Ectodermal cell (in vitro differentiated cells): ENCODE data around the gene LGI1. TPM values are rescaled to one million over a fixed set of nuclear protein-coding genes. Genes with fewer than 3 reads are reported as not detected.

Experiments used
- H3K27ac ChIP-seq: 2 replicates; pipeline ENCODE4 v1.7.0; 2013; ENCODE audit warnings: mild to moderate bottlenecking, low read depth, low read length; ENCODE audit not compliant: insufficient read depth, poor library complexity, severe bottlenecking
- H3K27me3 ChIP-seq: 2 replicates; pipeline ENCODE4 v1.7.0; 2013; ENCODE audit warnings: mild to moderate bottlenecking, low read length; ENCODE audit not compliant: insufficient read depth, control insufficient read depth, poor library complexity, severe bottlenecking
- H3K36me3 ChIP-seq: one replicate; pipeline ENCODE4 v1.7.0; 2013; ENCODE audit warnings: low read length; ENCODE audit not compliant: control insufficient read depth, insufficient read depth
- H3K4me1 ChIP-seq: one replicate; pipeline ENCODE4 v1.7.0; 2013; ENCODE audit warnings: low read length; ENCODE audit not compliant: control insufficient read depth, insufficient read depth
- H3K4me3 ChIP-seq: 2 replicates; pipeline ENCODE4 v1.7.0; 2013; ENCODE audit warnings: low read depth, low read length, control low read depth; ENCODE audit not compliant: insufficient read depth
- H3K9me3 ChIP-seq: 2 replicates; pipeline ENCODE4 v1.7.0; 2013; ENCODE audit warnings: mild to moderate bottlenecking, low read length, moderate library complexity; ENCODE audit not compliant: control insufficient read depth
- WGBS, 2 experiments: methylation state at CpG; one replicate each; pipeline ENCODE4 v1.1.7; 2013; ENCODE audit warnings: missing lambda C conversion rate in 2 of 2; 5-methylcytosine and 5-hydroxymethylcytosine counted together
- polyA plus RNA-seq, 4 experiments: library from polyadenylated mRNA; stranded (reverse); fragments of 50-300 nt; gene quantifications; one replicate each; pipeline ENCODE4 v1.2.3, GENCODE V29; 2013

The LGI1 gene
- 74.0 TPM for polyA plus RNA-seq (2013, experiment 1 of 4)
- 59.9 TPM for polyA plus RNA-seq (2013, experiment 2 of 4)
- 55.0 TPM for polyA plus RNA-seq (2013, experiment 3 of 4)
- 53.5 TPM for polyA plus RNA-seq (2013, experiment 4 of 4)

GRCh38 chr10:93757801-93758507, at the start of gene LGI1:
LGI1 (plus strand) TSS chr10:93757936; CDS start chr10:93758145, 209 bp downstream.
- Histone ChIP-seq H3K9me3 (no peaks in the 10 kb centered on the region), H3K36me3 (no peaks in the 10 kb centered on the region), H3K27me3 (no peaks in the 10 kb centered on the region), H3K27ac (peak within 1 kb of the TSS; percentile 83), H3K4me1 (peaks cover 74% of the 10 kb centered on the region), H3K4me3 (peak within 1 kb of the TSS; percentile 52)
- 38 to 42% methylated on average over 16 of the region's 16 CpGs for WGBS, 2 experiments

DNA sequence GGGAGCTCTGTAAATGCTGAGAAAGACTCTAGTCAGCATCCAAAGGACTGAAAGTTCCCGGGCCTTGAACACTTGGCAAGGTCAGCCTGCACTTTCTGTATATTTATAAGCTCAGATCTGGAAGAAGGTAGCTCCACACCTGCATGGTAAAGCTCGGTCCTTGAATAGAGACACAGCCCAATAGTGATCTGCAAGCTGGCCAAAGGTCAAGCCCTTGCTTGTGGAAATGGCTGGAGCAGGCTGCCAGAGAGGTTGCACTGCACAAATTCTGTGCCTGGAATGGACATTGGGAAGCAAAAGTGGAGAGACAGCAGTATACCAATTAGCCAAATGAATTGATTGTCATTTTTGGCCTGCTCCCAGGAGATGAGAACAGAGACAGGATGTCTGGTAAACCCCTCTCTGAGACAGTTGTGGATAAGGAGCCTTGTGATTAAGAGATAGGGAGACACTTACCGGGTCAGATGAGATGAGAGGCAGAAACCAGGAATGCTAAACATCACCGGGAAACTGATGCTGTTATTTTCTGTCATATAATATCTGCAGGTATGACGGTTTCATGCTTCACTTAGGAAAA, 47.3 kb upstream of the LGI1 start:
- no peak overlapping the region for H3K27ac ChIP-seq
- H3K36me3 ChIP-seq = no peaks in the 10 kb centered on the region
- 91 to 96% methylated on average over 5 of the region's 5 CpGs for WGBS, 2 experiments

GRCh38 chr10:93711891-93712290, 45.8 kb upstream of the LGI1 start:
- no peak overlapping the region for H3K27ac ChIP-seq
- H3K4me3 ChIP-seq = no peak overlapping the region
- 78 to 79% methylated on average over 3 of the region's 3 CpGs for WGBS, 2 experiments
- no peaks in the 10 kb centered on the region for H3K9me3 ChIP-seq
- H3K4me1 ChIP-seq = no peaks in the 10 kb centered on the region
- no peaks in the 10 kb centered on the region for H3K27me3 ChIP-seq
- no peaks in the 10 kb centered on the region for H3K36me3 ChIP-seq

More for the DNA sequence above, 47.3 kb upstream of the LGI1 start:
- Histone ChIP-seq H3K27me3 (no peaks in the 10 kb centered on the region), H3K4me1 (no peaks in the 10 kb centered on the region), H3K4me3 (no peak overlapping the region), H3K9me3 (no peaks in the 10 kb centered on the region)

DNA sequence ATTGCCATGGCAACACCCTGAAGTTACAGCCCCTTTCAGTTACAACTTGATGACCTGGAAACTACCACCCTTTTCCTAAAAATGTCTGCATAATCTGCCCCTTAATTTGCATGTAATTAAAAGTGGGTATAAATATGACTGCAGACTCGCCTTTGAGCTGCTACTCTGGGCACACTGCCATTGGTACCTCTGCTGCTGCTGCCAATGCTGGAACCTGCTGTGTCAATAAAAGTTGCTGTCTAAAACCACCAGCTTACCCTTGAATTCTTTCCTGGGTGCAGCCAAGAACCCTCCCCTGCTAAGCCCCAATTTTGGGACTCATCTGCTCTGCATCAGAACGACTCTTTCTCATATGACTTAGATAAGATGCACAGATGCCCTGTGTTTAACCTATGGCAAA, 45.1 kb upstream of the LGI1 start:
- 90 to 93% methylated on average over 2 of the region's 2 CpGs for WGBS, 2 experiments
- H3K9me3 ChIP-seq = no peaks in the 10 kb centered on the region
- no peaks in the 10 kb centered on the region for H3K27me3 ChIP-seq
- no peak overlapping the region for H3K4me3 ChIP-seq
- no peaks in the 10 kb centered on the region for H3K36me3 ChIP-seq
- H3K4me1 ChIP-seq = no peaks in the 10 kb centered on the region
- H3K27ac ChIP-seq = no peak overlapping the region

DNA sequence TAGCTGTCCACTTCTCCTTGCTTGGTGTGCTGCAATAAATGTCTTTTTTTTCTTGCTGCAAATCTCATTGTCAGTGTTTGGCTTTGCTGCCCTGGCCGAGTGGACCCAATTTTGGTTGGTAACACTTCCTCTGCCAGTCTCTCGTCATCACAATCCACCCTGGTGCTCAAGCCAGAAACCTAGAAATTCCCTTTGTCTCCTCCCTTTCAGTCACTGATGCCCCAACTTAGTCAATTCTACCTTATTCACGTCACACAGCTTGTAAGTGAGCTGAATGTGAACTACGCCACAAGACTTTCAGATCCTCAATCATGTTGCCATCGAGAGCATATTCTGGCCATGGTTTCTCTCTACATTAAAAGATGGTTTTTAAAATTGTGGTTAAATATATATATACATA, 42.4 kb upstream of the LGI1 start:
- Histone ChIP-seq H3K27ac (no peak overlapping the region), H3K4me3 (no peak overlapping the region), H3K9me3 (no peaks in the 10 kb centered on the region), H3K4me1 (no peaks in the 10 kb centered on the region), H3K36me3 (no peaks in the 10 kb centered on the region), H3K27me3 (no peaks in the 10 kb centered on the region)
- 93 to 96% methylated on average over 4 of the region's 5 CpGs for WGBS, 2 experiments

GRCh38 chr10:93716766-93717165, 41.0 kb upstream of the LGI1 start:
- H3K27ac ChIP-seq = no peak overlapping the region
- no peak overlapping the region for H3K4me3 ChIP-seq
- WGBS, 2 experiments = 50 to 83% methylated on average over 1 of the region's 1 CpG

DNA sequence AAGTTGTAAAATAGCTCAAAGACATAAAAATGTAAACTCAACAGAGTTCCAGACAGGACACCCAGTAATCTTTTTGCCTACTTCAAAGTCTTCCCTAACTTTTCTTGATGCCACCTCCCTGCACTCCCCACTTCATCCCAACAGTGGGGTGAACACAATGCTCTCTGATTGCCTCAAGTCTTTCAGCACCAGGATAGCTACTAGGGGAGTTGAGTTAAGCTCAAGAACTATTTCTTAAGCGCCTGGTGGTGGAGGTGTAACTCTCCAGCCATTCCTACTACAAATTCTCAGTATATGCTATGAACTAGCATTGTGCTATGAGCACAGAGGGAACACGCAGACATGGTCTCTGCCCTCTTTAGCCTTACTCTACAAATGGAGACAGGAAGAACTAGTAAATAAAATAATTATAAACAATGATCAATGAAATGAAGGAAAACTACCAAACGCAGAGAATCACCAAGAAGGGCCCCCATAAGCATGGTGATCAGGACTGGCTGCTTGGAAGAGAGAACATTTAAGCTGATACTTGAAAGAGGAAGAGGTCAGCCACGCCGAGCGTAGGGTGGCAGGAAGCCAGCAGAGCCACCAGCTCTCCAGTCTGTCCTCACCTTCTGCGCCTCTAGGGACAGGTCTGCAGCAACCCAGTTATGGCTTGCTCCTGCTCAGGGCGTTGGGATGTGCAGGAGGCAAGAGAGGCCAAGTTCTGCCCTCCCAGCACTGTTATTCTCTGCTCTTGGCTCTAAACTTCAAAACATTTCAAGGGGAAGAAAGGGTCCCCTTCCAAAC, 38.6 kb upstream of the LGI1 start:
- H3K27me3 ChIP-seq = no peaks in the 10 kb centered on the region
- H3K9me3 ChIP-seq = no peaks in the 10 kb centered on the region
- H3K4me3 ChIP-seq = no peak overlapping the region
- H3K27ac ChIP-seq = no peak overlapping the region
- no peaks in the 10 kb centered on the region for H3K4me1 ChIP-seq
- no peaks in the 10 kb centered on the region for H3K36me3 ChIP-seq
- WGBS, 2 experiments = 88% methylated on average over 7 to 8 of the region's 8 CpGs

More at GRCh38 chr10:93716766-93717165, 41.0 kb upstream of the LGI1 start:
- no peaks in the 10 kb centered on the region for H3K4me1 ChIP-seq
- no peaks in the 10 kb centered on the region for H3K27me3 ChIP-seq
- no peaks in the 10 kb centered on the region for H3K36me3 ChIP-seq
- no peaks in the 10 kb centered on the region for H3K9me3 ChIP-seq

- no peak overlapping the region for H3K4me3 ChIP-seq
- no peaks in the 10 kb centered on the region for H3K36me3 ChIP-seq
- H3K4me1 ChIP-seq = no peaks in the 10 kb centered on the region
- H3K27me3 ChIP-seq = no peaks in the 10 kb centered on the region
- H3K9me3 ChIP-seq = no peaks in the 10 kb centered on the region
- WGBS, 2 experiments = 76 to 89% methylated on average over 3 of the region's 3 CpGs
- no peak overlapping the region for H3K27ac ChIP-seq
These were observed 37.8 kb upstream of the LGI1 start for GRCh38 chr10:93719901-93720300.

GRCh38 chr10:93722550-93722949, 35.2 kb upstream of the LGI1 start:
- H3K4me1 ChIP-seq = no peaks in the 10 kb centered on the region
- no peaks in the 10 kb centered on the region for H3K9me3 ChIP-seq
- no peak overlapping the region for H3K27ac ChIP-seq
- no peaks in the 10 kb centered on the region for H3K36me3 ChIP-seq
- no peaks in the 10 kb centered on the region for H3K27me3 ChIP-seq
- H3K4me3 ChIP-seq = no peak overlapping the region

DNA sequence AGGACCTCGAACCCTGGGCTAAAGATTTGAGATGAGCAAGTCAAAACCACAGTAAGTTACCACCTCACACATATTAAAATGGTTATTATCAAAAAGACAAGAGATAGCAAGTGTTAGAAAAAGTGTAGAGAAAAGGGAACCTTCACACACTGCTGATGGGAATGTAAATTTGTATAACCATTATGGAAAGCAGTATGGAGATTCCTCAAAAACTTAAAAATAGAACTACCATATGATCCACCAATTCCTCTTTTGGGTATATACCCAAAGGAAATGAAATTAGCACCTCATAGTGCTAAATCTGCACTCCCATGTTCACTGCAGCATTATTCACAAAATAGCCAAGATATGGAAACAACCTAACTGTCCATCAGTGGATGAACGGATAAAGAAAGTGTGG, 34.6 kb upstream of the LGI1 start:
- 90 to 100% methylated on average over 1 to 2 of the region's 2 CpGs for WGBS, 2 experiments
- H3K27me3 ChIP-seq = no peaks in the 10 kb centered on the region

More for the DNA sequence above, 34.6 kb upstream of the LGI1 start:
- Histone ChIP-seq H3K27ac (no peak overlapping the region), H3K36me3 (no peaks in the 10 kb centered on the region), H3K4me1 (no peaks in the 10 kb centered on the region), H3K9me3 (no peaks in the 10 kb centered on the region), H3K4me3 (no peak overlapping the region)
